ENCODE results near the gene LTBP2. TPM values are rescaled to one million over a fixed set of nuclear protein-coding genes. Genes with fewer than 3 reads are reported as not detected.

Gene LTBP2
- total RNA-seq, 1 donor from 2014 or later = 12.0 TPM

DNA sequence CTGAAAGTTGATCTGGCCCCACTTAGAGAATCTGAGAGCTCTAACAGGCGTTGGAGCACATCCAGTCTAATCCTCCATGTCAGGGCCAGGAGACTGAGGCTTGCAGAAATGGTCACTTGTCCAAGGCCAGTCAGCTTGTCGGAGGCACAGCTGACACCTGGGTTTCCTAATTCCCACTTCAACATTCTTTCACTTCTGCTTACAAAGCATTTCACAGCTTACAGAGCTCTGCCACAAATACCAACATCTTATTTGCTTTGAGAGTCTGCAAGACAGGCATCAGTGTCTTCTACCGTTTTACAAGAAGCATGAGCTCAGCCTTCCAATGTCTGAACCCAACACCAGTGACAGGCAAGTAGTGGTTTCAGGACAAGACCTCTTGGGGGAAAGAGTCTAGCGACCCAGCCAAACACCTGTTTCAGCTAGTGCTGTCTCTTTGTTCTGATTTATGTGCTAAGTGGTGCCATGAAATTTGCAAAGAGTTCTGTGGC lies 86.6 kb downstream of the LTBP2 start:
- Histone ChIP-seq H3K27me3 (ENCODE audit: control insufficient read depth in 3 of 3, insufficient read depth in 3 of 3, low read length in 3 of 3) (no peaks in the 10 kb centered on the region), H3K9ac (ENCODE audit: low read depth in 1 of 3, low read length in 3 of 3) (no peak overlapping the region), H3K27ac (ENCODE audit: low read depth, low read length) (no peak overlapping the region), H3K4me3 (ENCODE audit: low read length in 3 of 3) (no peak overlapping the region), H3K9me3 (ENCODE audit: control insufficient read depth in 3 of 3, low read length in 3 of 3) (no peaks in the 10 kb centered on the region), H3K4me1 (ENCODE audit: control insufficient read depth in 3 of 3, insufficient read depth in 3 of 3, low read length in 3 of 3) (peaks cover 15 to 27% (median 16%) of the 10 kb centered on the region in 3 donors), H3K36me3 (ENCODE audit: control insufficient read depth in 3 of 3, insufficient read depth in 3 of 3, low read length in 3 of 3) (peaks cover 0 to 5% (median 2%) of the 10 kb centered on the region in 3 donors)

DNA sequence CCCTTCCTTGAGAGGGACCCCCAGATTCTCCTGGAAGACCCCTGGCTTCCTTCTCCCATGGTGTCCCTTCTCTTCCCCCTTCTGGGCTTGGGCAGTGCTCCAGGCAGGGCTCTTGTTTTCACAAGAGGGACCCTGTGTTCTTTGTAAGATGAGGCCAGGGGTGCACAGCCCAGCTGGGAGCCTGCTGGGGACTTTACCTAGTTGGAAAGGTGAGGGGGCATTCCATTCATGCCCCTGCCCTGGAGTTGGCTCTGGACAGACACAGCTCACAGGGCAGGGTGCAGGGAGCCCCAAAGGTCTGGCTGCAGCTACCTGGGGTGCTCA lies 87.3 kb downstream of the LTBP2 start:
- no peak overlapping the region for H3K9ac ChIP-seq (ENCODE audit: low read depth in 1 of 3, low read length in 3 of 3)
- no peaks in the 10 kb centered on the region for H3K9me3 ChIP-seq (ENCODE audit: control insufficient read depth in 3 of 3, low read length in 3 of 3)
- H3K27ac ChIP-seq (ENCODE audit: low read depth, low read length) = no peak overlapping the region
- no peaks in the 10 kb centered on the region for H3K27me3 ChIP-seq (ENCODE audit: control insufficient read depth in 3 of 3, insufficient read depth in 3 of 3, low read length in 3 of 3)
- peaks cover 15 to 27% (median 16%) of the 10 kb centered on the region in 3 donors for H3K4me1 ChIP-seq (ENCODE audit: control insufficient read depth in 3 of 3, insufficient read depth in 3 of 3, low read length in 3 of 3)
- H3K36me3 ChIP-seq (ENCODE audit: control insufficient read depth in 3 of 3, insufficient read depth in 3 of 3, low read length in 3 of 3) = peaks cover 0 to 9% (median 2%) of the 10 kb centered on the region in 3 donors
- H3K4me3 ChIP-seq (ENCODE audit: low read length in 3 of 3) = no peak overlapping the region

DNA sequence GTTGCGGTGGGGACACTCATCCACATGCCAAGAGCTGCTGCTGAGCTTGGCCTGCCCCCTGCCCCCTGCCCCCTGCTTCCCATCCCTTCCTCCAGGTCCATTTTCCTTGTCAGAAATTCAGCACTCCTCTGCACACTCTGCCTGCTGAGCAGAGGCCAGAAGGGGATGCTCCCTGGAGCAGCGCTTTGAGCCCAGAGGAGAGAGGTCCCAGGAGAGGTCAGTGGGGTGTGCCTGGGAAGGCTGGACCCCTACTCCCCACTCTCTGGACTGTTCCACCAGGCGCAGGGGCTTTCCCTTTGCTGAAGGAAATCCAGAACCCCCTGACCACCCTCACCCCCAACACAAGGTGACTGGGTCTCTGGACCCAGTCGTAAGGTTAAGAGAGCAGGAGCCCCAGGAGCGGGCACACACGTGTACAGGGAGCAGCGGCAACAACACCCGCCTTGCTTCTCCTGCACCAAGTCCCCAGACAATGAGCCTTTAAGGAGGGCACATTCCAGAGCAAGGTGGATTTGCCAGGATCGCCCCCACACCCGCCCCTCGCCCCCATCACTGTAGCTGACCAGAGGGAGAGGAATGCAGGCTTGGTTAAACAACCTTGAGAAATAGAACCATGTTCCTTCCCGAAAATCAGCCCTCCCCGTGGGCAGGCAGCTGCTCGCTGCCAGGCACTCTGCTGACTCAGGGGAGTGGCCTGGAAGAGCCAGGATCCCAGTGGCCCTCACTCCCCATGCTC lies 87.8 kb downstream of the LTBP2 start:
- H3K36me3 ChIP-seq (ENCODE audit: control insufficient read depth in 3 of 3, insufficient read depth in 3 of 3, low read length in 3 of 3) = peaks cover 0 to 9% (median 2%) of the 10 kb centered on the region in 3 donors
- H3K4me3 ChIP-seq (ENCODE audit: low read length in 3 of 3) = no peak overlapping the region
- no peaks in the 10 kb centered on the region for H3K27me3 ChIP-seq (ENCODE audit: control insufficient read depth in 3 of 3, insufficient read depth in 3 of 3, low read length in 3 of 3)
- H3K4me1 ChIP-seq (ENCODE audit: control insufficient read depth in 3 of 3, insufficient read depth in 3 of 3, low read length in 3 of 3) = peaks cover 15 to 27% (median 16%) of the 10 kb centered on the region in 3 donors
- no peaks in the 10 kb centered on the region for H3K9me3 ChIP-seq (ENCODE audit: control insufficient read depth in 3 of 3, low read length in 3 of 3)
- no peak overlapping the region for H3K9ac ChIP-seq (ENCODE audit: low read depth in 1 of 3, low read length in 3 of 3)
- no peak overlapping the region for H3K27ac ChIP-seq (ENCODE audit: low read depth, low read length)

DNA sequence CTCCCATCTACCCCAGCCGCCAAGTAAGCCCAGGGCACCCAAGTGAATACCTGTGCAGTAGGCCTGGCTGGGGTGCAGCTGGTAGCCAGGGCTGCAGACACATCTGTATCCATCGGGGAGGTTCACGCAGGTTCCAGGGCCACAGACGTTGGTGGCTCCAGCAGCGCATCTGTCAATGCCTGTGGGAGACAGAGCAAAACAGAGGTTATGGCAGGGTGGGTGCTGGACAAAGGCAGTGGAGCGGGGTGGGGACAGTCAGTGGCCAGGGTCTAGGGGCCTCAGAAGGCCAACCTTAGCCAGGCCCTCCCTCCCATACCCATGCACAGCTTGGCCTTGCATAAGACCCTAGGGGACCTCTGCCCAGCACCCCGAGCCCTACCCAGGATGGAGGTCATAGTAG lies 89.3 kb downstream of the LTBP2 start:
- Histone ChIP-seq H3K9ac (ENCODE audit: low read depth in 1 of 3, low read length in 3 of 3) (no peak overlapping the region), H3K4me3 (ENCODE audit: low read length in 3 of 3) (no peak overlapping the region), H3K9me3 (ENCODE audit: control insufficient read depth in 3 of 3, low read length in 3 of 3) (no peaks in the 10 kb centered on the region), H3K27me3 (ENCODE audit: control insufficient read depth in 3 of 3, insufficient read depth in 3 of 3, low read length in 3 of 3) (no peaks in the 10 kb centered on the region), H3K36me3 (ENCODE audit: control insufficient read depth in 3 of 3, insufficient read depth in 3 of 3, low read length in 3 of 3) (peaks cover 0 to 9% (median 2%) of the 10 kb centered on the region in 3 donors), H3K27ac (ENCODE audit: low read depth, low read length) (no peak overlapping the region), H3K4me1 (ENCODE audit: control insufficient read depth in 3 of 3, insufficient read depth in 3 of 3, low read length in 3 of 3) (peaks cover 15 to 27% (median 16%) of the 10 kb centered on the region in 3 donors)

DNA sequence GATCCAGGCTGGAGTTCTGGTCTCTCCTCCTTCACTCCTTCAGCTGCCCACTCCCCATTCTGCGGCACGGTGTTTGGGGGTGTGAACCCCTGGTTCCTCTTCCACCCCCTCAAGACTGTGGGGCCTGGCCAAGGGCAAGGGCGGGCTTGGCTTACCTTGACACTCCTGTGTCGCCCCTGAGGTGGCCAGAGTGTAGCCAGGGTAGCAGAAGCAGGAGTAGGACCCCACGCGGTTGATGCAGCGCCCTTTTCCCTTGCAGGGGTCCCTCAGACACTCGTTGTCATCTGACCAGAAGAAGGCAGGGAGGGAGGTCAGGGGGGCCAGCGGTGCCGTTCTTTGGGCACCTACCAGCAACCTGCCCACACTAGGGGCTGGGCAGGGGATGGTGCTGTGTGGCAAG lies 90.3 kb downstream of the LTBP2 start:
- Histone ChIP-seq H3K4me1 (ENCODE audit: control insufficient read depth in 3 of 3, insufficient read depth in 3 of 3, low read length in 3 of 3) (peaks cover 14 to 22% (median 15%) of the 10 kb centered on the region in 3 donors), H3K4me3 (ENCODE audit: low read length in 3 of 3) (no peak overlapping the region), H3K9me3 (ENCODE audit: control insufficient read depth in 3 of 3, low read length in 3 of 3) (no peaks in the 10 kb centered on the region), H3K27me3 (ENCODE audit: control insufficient read depth in 3 of 3, insufficient read depth in 3 of 3, low read length in 3 of 3) (no peaks in the 10 kb centered on the region), H3K9ac (ENCODE audit: low read depth in 1 of 3, low read length in 3 of 3) (no peak overlapping the region), H3K36me3 (ENCODE audit: control insufficient read depth in 3 of 3, insufficient read depth in 3 of 3, low read length in 3 of 3) (peaks cover 0 to 9% (median 2%) of the 10 kb centered on the region in 3 donors), H3K27ac (ENCODE audit: low read depth, low read length) (no peak overlapping the region)

DNA sequence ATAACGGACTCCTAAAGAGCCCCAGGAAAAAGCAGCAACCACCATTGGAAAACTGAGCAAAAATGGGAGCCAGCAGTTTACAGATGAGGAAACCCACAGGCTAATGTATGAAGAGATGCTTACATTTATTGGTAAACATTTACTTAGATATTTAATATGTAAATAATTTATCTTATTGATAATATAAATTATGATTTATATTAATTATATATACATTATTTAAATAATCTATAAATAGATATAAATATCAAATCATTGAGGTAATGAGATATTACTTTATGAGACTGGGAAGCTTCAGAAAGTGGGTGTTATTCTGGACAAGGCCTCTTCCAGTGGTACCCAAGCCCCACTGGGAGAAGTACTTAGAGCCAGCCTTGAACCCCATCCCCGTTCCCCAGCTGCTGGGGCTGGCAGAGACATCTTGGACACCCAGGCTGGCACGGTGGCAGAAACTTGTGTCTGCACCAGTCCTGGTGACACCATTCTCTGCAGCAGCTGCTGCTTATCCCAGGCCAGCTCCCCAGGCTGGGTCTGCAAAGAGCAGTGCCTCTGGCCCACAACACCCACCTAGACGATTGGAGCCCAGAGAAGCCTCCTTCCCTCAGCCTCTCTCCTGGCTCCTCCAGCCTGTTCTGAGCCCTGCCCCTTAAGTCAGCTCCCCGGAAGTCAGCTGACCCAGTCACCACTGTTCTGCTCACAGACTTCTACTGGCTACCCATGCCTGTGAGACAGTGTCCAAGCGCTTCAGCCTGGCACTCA lies 92.5 kb downstream of the LTBP2 start:
- H3K9me3 ChIP-seq (ENCODE audit: control insufficient read depth in 3 of 3, low read length in 3 of 3) = no peaks in the 10 kb centered on the region
- peaks cover under 1 to 4% (median 2%) of the 10 kb centered on the region in 3 donors for H3K4me1 ChIP-seq (ENCODE audit: control insufficient read depth in 3 of 3, insufficient read depth in 3 of 3, low read length in 3 of 3)
- H3K36me3 ChIP-seq (ENCODE audit: control insufficient read depth in 3 of 3, insufficient read depth in 3 of 3, low read length in 3 of 3) = peaks cover 0 to 9% (median 4%) of the 10 kb centered on the region in 3 donors
- H3K27ac ChIP-seq (ENCODE audit: low read depth, low read length) = no peak overlapping the region
- no peak overlapping the region for H3K9ac ChIP-seq (ENCODE audit: low read depth in 1 of 3, low read length in 3 of 3)
- H3K27me3 ChIP-seq (ENCODE audit: control insufficient read depth in 3 of 3, insufficient read depth in 3 of 3, low read length in 3 of 3) = no peaks in the 10 kb centered on the region
- no peak overlapping the region for H3K4me3 ChIP-seq (ENCODE audit: low read length in 3 of 3)

DNA sequence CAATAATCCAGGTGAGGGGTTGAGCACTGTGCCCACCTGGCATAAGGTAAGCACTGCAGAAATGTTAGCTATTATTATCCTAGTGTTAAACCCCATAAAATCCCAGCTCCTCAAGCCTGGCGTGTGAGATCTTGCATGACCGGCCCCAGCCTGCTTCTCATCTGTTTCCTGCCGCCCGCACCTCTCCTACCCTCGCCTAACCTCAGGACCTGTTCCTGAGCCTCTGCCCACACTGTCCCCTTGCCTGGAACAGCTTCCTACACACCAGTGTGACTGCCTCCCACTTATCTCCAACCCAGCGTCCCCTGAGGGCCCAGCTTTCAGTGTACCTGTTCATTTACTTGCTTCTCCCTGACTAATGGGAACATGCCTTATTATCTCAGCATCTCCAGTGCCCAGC lies 93.8 kb downstream of the LTBP2 start:
- H3K9me3 ChIP-seq (ENCODE audit: control insufficient read depth in 3 of 3, low read length in 3 of 3) = no peaks in the 10 kb centered on the region
- H3K27ac ChIP-seq (ENCODE audit: low read depth, low read length) = no peak overlapping the region
- H3K36me3 ChIP-seq (ENCODE audit: control insufficient read depth in 3 of 3, insufficient read depth in 3 of 3, low read length in 3 of 3) = peaks cover 0 to 9% (median 4%) of the 10 kb centered on the region in 3 donors
- H3K4me3 ChIP-seq (ENCODE audit: low read length in 3 of 3) = no peak overlapping the region
- H3K4me1 ChIP-seq (ENCODE audit: control insufficient read depth in 3 of 3, insufficient read depth in 3 of 3, low read length in 3 of 3) = peaks cover 4 to 12% (median 5%) of the 10 kb centered on the region in 3 donors
- H3K9ac ChIP-seq (ENCODE audit: low read depth in 1 of 3, low read length in 3 of 3) = no peak overlapping the region
- H3K27me3 ChIP-seq (ENCODE audit: control insufficient read depth in 3 of 3, insufficient read depth in 3 of 3, low read length in 3 of 3) = no peaks in the 10 kb centered on the region

DNA sequence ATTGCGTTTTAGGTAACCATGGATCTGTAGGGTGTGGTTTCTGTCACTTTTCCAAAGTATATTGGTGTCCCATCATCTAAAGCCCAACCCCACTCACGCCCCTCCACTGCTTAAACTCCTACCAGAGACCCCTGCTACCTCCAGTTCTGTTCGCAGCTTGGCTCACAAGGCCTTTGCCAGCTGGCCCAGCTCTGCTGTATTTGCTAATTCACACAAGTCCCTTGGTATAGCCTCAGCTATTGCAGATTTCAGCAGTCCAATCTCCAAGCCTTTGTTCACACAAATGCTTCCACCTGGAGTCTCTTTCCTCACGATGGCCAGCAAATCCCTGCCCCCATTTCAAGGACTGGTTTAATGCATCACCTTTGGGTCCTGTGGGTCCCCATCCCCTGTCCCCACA lies 94.3 kb downstream of the LTBP2 start:
- no peak overlapping the region for H3K27ac ChIP-seq (ENCODE audit: low read depth, low read length)
- H3K9ac ChIP-seq (ENCODE audit: low read depth in 1 of 3, low read length in 3 of 3) = no peak overlapping the region
- peaks cover 0 to 9% (median 4%) of the 10 kb centered on the region in 3 donors for H3K36me3 ChIP-seq (ENCODE audit: control insufficient read depth in 3 of 3, insufficient read depth in 3 of 3, low read length in 3 of 3)
- peaks cover 4 to 12% (median 5%) of the 10 kb centered on the region in 3 donors for H3K4me1 ChIP-seq (ENCODE audit: control insufficient read depth in 3 of 3, insufficient read depth in 3 of 3, low read length in 3 of 3)
- no peaks in the 10 kb centered on the region for H3K27me3 ChIP-seq (ENCODE audit: control insufficient read depth in 3 of 3, insufficient read depth in 3 of 3, low read length in 3 of 3)
- no peak overlapping the region for H3K4me3 ChIP-seq (ENCODE audit: low read length in 3 of 3)
- no peaks in the 10 kb centered on the region for H3K9me3 ChIP-seq (ENCODE audit: control insufficient read depth in 3 of 3, low read length in 3 of 3)

DNA sequence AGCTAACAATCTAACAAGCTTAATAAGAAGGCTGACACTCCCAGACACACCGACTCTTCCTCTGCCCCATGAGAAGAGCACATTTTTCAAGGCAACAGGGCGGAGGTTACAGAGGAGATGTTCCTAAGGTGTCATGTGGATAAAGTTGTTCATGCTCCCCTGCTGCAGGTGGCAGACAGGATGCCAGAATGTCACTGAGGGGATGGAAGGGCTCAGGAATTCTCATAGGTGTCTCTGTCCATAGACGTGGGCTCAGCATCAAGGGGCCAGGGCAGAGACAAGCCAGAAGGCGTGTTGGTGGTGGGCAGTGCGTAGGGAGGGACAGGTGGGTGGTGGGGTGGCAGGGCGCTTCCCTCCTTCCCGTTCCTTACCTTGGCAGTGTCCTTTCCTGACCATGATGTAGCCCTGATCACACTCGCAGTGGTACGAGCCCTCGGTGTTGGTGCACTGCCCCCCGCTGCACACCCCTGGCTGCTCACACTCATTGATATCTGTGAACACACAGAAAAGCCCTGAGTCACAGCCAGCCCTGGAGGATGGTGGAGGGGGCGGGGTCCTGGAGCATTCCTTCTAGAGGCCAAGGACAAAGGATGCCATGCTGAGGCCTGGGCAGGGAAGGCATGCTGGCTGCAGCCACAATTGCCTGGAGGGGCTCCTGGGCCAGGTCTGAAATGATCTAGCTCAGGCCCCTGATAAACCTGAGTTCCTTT lies 95.4 kb downstream of the LTBP2 start:
- Histone ChIP-seq H3K4me1 (ENCODE audit: control insufficient read depth in 3 of 3, insufficient read depth in 3 of 3, low read length in 3 of 3) (peaks cover 4 to 14% (median 5%) of the 10 kb centered on the region in 3 donors), H3K36me3 (ENCODE audit: control insufficient read depth in 3 of 3, insufficient read depth in 3 of 3, low read length in 3 of 3) (peaks cover 0 to 6% (median 3%) of the 10 kb centered on the region in 3 donors), H3K9ac (ENCODE audit: low read depth in 1 of 3, low read length in 3 of 3) (no peak overlapping the region), H3K27ac (ENCODE audit: low read depth, low read length) (no peak overlapping the region), H3K4me3 (ENCODE audit: low read length in 3 of 3) (no peak overlapping the region), H3K9me3 (ENCODE audit: control insufficient read depth in 3 of 3, low read length in 3 of 3) (no peaks in the 10 kb centered on the region), H3K27me3 (ENCODE audit: control insufficient read depth in 3 of 3, insufficient read depth in 3 of 3, low read length in 3 of 3) (peaks cover 0 to under 1% (median 0%) of the 10 kb centered on the region in 3 donors)
